Cerebellar nuclear complex (tissue), 1 donor: ENCODE data around the gene SLC12A2.
A peak's percentile ranks its signal among the peaks of the same experiment; 100 is the strongest.

Experiments used
- DNase-seq, 2 experiments: peaks; one replicate each; lab custom pipeline; 2025; lab: John Stamatoyannopoulos, UW

The SLC12A2 gene

DNA sequence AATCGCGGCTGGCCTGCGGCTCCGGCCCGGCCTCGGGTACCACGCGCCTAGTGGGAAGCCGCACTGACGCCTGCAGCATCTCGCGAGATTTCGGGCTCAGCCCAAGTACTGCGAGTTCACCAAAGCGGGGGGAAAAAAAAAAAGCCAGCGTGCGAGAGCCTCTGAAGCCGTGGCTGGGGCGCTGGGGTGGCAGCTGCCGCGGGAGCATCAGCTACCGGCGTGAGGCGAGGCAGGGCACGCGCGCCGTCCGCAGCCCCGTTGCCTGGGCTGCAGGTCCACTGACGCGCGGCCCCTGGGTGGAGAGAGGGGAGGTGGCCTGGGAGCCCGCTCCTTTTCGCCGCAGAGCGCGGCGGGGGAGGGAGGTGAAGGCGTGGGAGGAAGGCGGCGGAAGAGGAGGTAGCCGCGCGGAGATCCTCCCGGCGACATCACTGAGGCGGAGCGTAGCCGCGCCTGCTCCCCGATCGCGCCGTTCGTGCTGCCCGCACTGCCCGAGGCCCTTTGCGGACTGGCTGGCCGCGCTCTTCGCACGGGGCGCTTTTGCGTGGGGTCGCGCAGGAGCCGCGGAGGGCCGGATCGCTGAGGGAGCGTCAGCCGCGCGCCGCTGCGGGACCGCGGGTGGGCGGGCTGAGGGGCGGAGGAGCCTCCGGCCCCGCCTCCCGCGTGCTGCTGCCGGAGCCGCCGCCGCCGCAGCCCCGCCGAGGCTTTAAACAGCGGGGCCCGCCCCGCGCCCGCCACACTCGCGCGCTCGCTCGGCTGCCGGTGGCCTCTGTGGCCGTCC is at the start of gene SLC12A2:
SLC12A2 (plus strand) TSS at position 734 of the 778 bp plus-strand sequence. CDS start 189 bp downstream, outside the sequence.
- peak in 1 of 2 experiments; percentile 59 for DNase-seq

DNA sequence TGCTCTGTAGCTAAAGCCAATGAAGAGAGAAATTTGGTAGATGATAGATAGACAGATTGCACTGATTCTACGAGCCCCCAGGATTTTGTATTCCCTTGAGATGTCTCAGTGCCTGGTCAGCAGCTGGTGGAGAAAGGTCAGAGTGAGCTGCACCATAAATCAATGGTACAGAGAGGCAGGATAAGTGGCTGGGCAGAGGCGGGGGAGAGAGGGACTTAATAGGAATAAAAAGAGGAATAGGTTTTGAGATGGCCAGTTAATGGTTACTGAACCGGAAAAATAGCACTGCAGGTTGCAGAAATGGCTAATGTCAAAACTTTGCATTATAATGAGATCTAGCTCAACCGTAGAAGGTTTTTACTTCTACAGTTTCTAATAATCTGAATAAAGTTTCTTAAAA is 47.9 kb upstream of the SLC12A2 start:
- no peak for DNase-seq

DNA sequence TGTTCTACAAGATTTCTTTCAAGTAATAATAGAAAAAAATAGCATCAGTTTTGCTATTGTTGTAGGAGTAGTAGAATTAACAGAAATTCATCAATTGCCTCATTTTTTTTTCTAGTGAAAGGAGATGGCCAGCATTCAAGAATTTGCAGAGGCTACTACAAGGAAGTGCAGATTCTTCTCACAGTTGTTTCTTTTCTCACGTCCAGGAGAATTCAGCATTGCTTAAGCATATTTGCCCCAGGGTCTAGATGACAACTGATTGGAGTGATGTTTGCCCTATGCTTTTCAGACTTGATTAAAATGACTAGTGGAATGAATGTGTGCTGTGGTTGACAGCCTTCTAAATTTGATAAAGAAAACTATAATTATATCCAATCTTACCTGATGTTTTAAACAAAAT is 46.6 kb upstream of the SLC12A2 start:
- DNase-seq, result no peak

- DNase-seq, result no peak
Measured at GRCh38 chr5:128038643-128039042, 44.9 kb upstream of the SLC12A2 start.

DNA sequence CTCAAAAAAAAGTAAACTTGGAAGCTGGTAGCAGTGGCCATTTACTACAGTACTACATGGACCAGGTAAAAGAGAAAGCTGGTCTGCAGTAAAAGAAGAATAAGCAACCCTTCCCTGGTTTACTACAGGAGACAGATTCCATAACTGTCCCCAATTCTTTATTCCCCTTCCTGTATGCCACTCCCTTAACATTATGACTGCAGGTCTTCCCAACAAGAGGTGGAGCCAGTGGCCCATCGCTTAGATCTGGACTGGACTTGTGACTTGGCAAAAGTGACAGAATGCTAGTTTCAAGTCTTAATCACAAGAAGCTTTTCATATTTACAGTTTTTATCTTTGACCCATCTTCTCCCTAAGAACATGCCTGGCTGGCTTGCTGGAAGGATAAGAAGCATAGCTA is 42.6 kb upstream of the SLC12A2 start:
- no peak for DNase-seq

DNA sequence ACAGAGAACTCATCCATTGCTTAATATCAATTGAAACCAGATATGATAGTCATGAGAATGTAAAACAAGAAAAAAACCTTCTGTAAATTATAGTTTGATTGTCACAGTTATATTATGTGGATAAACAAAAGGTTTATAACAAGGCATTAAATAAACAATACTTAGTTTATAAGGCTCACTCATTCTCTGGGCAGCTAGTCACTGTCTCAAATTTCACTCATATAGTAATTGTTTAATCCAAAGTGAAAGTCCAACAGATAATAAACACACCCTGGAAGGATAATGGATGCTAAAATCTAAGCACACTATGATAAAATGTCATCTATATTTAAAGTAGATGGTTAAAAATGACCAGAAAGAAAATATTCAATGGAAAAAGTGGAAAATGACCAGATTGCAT is 30.8 kb upstream of the SLC12A2 start:
- DNase-seq, result no peak

DNA sequence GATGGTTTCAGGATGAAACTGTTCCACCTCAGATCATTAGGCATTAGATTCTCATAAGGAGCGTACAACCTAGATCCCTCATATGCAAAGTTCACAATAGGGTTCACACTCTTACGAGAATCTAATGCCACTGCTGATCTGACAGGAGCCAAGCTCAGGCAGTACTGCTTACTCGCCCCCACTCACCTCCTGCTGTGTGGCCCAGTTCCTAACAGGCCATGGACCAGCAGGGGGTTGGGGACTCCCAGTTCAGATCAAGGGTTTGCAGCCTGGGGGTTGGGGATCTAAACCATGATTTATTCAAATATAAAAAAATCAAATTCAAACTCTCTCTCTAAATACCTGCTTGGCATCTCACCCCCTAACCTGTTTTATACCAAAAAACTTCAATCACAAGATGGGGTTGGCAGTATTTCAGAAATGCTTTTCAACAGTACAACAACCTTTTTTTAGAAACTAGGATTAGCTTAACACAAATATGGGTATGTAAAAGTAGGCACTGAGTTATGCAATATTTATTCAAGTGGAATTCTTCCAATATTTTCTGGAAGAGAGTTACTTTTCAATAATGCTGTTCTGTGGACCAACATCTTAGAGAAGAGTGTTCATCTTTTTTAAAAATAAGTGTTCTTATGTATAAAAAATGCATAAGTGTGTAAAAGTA is 30.1 kb upstream of the SLC12A2 start:
- no peak for DNase-seq

DNA sequence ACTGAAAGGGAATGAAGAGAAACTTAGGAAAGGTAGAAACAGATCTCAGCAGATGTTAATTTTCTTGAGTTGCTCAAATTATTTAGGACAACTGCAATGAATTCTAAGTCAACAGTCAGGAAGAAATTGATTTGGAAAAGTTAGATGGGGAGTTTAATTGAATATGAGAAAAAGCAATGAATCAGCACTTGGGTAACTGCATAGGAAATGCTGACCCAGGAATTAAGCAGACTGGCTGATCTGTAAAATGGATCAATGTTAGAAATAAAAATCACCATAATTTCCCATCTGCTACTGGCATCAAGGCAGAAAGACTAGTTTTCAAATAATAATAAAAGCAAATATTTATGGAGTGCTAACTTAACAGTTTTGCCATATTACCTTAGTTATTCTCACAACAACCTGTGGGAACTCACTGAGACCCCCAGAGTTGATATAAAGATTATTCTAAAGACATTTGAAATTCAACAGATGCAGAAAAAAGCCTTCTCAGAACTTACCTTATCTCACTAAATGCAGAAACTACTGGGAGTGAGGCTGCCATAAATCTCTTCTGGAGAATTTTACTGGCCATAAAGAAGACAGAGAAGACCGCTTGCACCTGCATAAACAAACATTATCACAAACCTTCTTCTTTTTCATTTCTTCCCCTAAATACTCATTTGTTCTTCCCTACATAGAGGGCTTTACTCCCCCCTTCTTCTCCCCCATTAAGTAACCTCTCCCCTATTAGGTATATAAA is 22.8 kb upstream of the SLC12A2 start:
- DNase-seq, result no peak

- DNase-seq, result no peak
Measured at GRCh38 chr5:128062172-128062746, 21.3 kb upstream of the SLC12A2 start.

DNA sequence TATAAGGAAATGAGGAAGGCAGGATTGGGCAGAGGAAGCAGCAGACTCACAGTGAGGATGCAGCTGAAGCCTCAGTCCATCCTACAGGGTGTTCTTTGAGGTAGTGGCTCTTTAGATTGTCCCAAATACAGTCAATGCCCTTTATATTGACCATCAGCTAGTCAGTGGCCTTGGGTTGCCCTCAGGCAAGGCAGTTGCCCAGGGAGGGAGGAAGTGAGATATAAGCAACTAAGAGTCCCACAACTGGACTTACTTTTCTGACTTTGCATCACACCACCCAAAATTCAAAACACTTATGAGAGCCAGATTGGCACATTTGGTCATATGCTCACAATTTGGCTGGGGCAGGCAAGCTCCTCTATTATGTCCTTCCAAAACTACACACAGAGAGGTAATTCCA is 9.4 kb upstream of the SLC12A2 start:
- no peak for DNase-seq

GRCh38 chr5:128074953-128075352 is 8.6 kb upstream of the SLC12A2 start:
- DNase-seq, result no peak

- DNase-seq, result no peak
Measured at GRCh38 chr5:128077526-128077925, 6.0 kb upstream of the SLC12A2 start.

- DNase-seq, result peak in 1 of 2 experiments; percentile 24
Measured at GRCh38 chr5:128081111-128081851, 2.3 kb upstream of the SLC12A2 start.

- DNase-seq, result no peak
Measured at GRCh38 chr5:128082551-128083032, 974 bp upstream of the SLC12A2 start.

DNA sequence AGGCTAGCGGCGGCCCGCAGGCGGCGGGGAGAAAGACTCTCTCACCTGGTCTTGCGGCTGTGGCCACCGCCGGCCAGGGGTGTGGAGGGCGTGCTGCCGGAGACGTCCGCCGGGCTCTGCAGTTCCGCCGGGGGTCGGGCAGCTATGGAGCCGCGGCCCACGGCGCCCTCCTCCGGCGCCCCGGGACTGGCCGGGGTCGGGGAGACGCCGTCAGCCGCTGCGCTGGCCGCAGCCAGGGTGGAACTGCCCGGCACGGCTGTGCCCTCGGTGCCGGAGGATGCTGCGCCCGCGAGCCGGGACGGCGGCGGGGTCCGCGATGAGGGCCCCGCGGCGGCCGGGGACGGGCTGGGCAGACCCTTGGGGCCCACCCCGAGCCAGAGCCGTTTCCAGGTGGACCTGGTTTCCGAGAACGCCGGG is 253 bp downstream of the SLC12A2 start:
- DNase-seq, result no peak

DNA sequence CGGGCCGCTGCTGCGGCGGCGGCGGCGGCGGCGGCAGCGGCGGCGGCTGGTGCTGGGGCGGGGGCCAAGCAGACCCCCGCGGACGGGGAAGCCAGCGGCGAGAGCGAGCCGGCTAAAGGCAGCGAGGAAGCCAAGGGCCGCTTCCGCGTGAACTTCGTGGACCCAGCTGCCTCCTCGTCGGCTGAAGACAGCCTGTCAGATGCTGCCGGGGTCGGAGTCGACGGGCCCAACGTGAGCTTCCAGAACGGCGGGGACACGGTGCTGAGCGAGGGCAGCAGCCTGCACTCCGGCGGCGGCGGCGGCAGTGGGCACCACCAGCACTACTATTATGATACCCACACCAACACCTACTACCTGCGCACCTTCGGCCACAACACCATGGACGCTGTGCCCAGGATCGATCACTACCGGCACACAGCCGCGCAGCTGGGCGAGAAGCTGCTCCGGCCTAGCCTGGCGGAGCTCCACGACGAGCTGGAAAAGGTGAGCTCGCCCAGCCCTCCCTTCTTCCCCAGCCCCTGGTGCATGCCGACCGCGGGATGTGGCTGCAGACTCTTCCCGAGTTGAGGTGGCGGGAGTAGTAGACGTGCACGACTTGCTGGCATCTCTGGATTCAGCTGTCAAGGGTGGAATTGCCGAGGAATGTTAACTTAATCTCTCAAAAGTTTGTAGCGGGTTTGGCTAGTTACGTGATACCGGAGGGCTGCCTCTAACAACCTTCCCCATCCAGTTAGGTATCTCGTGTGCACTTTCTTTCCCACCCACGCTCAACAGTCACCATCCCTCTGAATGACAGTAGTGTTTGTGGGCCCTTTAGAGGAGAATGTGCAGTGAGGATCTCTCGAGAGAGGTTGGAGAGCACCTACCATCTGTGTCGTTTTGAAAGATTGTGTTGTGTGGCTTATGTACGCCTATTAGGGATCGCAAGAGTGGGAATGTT is 932 bp downstream of the SLC12A2 start:
- DNase-seq, result no peak

DNA sequence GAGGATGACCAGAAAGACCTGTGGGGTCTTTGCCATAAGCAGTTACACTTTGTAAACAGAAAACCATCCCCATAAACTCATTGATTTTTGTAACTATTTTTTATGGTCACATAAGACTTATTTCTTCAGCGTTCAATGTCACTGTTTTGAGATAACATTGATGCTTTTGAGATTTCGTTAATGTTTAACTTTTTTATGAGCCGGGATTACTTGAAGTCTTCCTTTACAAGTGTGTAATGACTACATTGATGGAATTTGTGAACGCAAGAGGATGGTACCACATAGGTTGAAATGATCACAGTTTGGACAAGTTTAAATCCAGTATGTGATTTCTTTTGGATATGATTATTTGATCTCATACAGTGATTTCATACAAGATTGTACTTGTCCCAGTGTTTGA is 1.8 kb downstream of the SLC12A2 start:
- no peak for DNase-seq

DNA sequence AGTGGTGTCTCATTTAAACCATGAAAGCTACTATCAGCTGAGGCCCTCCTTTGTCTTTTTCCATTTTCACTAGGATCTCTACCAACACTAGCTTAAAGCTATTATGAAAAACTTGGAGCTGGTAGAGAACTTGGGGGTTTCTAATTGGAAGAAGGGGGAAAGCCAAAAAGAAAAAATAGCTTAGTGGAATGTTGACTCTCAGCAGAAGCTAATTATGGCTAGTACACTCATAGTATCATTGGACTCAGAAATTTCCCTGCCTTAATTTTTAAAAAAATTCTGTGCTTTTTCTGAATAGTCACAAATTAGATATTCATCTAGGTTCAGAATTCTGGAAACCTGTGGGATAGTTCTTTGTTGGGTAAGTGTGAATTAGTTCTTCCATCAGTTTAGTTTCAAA is 8.0 kb downstream of the SLC12A2 start:
- no peak for DNase-seq

GRCh38 chr5:128092144-128092543 is 8.6 kb downstream of the SLC12A2 start:
- no peak for DNase-seq

DNA sequence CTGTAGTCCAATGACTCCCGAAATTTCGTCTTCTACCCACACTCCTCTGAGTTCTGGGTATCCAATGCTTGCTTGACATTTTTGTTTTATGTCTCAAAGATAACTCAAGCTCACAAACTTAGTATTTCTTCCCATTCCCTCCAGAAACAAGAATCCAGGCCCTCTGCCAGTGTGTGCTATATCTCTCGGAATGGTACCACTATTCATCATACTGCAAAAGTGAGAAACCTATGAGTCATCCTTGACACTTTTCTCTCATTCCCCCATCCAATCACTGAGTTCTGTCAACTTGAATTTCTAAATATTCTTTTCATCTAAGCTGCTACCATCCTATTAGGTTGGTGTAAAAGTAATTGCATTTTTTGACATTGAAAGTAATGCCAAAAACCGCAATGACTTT is 9.8 kb downstream of the SLC12A2 start:
- DNase-seq, result no peak
